Fibroblast of villous mesenchyme (primary cell): ENCODE measurements around the gene KDF1. TPM values are rescaled to one million over a fixed set of nuclear protein-coding genes. Genes with fewer than 3 reads are reported as not detected.
A peak's percentile ranks its signal among the peaks of the same experiment; 100 is the strongest.

ENCODE experiments used
- DNase-seq: peaks from one replicate; pipeline ENCODE4 v3.0.0-alpha.2; 2010; ENCODE audit warnings: low read depth
- H3K4me3 ChIP-seq: 2 replicates; pipeline ENCODE4 v1.5.1; 2011; ENCODE audit warnings: low read depth, mild to moderate bottlenecking, low read length
- total RNA-seq: library from RNA; depleted of rRNA; stranded (reverse); fragments of >200 nt; gene quantifications from 2 replicates; pipeline ENCODE4 v1.2.3, GENCODE V29; 2012
- TF ChIP-seq, protein P1 (sequence below): IDR thresholded peaks from 2 replicates; pipeline ENCODE4 v1.5.1; 2012; ENCODE audit warnings: low read depth, mild to moderate bottlenecking, low read length; ENCODE audit not compliant: insufficient read depth

KDF1 gene
- total RNA-seq, 1 donor = not detected

DNA sequence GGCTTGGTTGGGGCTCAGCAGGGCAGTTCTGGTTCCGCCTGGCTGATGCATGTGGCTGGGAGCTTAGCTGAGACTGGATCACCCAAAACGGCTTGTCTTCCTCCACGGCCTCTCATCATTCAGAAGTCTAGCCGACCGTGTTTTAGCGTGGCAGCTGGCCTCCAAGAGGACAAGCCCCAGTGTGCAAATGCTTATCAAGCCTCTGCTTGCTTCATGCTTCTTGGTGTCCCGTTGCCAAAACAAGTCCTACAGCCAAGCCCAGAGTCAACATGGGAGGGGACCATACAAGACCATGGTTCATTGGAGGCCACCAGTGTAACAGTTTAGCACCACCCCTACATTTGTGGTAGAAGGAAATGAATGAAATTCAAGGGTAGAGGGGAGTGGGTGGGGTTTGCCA, 10.5 kb upstream of the KDF1 start:
- no peak for DNase-seq
- H3K4me3 ChIP-seq = no peak overlapping the region
- TF ChIP-seq, protein P1, sequence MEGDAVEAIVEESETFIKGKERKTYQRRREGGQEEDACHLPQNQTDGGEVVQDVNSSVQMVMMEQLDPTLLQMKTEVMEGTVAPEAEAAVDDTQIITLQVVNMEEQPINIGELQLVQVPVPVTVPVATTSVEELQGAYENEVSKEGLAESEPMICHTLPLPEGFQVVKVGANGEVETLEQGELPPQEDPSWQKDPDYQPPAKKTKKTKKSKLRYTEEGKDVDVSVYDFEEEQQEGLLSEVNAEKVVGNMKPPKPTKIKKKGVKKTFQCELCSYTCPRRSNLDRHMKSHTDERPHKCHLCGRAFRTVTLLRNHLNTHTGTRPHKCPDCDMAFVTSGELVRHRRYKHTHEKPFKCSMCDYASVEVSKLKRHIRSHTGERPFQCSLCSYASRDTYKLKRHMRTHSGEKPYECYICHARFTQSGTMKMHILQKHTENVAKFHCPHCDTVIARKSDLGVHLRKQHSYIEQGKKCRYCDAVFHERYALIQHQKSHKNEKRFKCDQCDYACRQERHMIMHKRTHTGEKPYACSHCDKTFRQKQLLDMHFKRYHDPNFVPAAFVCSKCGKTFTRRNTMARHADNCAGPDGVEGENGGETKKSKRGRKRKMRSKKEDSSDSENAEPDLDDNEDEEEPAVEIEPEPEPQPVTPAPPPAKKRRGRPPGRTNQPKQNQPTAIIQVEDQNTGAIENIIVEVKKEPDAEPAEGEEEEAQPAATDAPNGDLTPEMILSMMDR = no peak

DNA sequence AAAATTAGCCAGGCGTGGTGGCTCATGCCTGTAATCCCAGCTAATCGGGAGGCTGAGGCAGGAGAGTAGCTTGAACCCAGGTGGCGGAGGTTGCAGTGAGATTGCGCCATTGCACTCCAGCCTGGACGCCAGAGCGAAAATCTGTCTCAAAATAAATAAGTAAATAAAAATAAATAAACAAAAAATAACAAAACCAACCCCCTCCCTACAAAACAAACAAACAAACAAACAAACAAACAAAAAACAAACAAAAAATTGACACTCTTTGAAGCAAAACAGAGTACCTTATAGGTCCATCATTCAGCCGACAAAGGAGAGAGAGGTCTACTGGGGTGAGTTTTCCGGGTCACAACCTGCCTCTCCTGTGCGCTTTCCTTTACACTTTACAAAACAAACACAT, 5.4 kb upstream of the KDF1 start:
- TF ChIP-seq, protein P1 = no peak
- no peak overlapping the region for H3K4me3 ChIP-seq
- no peak for DNase-seq

DNA sequence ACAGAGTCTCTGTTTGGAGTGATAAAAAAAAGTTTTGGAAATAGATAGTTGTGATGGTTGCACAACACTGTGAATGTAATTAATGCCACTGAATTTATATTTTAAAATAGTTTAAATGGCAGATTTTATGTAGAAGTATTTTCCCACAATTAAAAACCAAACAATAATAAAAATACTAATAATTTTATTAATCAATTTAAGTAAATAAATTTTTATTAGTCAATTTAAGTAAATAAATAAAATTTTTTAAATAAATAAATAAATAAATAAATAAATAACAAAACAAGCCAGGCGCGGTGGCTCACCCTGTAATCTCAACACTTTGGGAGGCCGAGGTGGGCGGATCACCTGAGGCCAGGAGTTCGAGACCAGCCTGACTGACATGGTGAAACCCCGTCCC, 4.9 kb upstream of the KDF1 start:
- TF ChIP-seq, protein P1 = no peak
- DNase-seq = no peak
- no peak overlapping the region for H3K4me3 ChIP-seq

DNA sequence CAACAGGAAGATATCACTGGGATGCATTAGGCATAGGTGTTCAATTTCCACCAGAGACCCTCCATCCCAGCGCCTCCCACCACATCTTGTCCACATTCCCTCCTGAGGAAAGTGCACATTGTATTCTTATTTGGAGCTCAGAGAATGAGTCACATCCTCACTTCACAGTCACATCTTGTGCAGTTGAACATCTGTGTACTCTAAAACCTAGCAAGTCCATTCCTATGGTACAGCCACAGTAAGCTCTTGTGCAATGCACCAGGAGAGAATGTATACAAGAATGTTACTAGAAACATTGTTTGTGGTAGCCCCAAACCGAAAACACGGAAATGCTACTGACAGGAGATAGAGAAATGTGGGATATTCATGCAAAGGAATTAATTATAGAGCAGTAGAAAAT, 1.6 kb upstream of the KDF1 start:
- no peak overlapping the region for H3K4me3 ChIP-seq
- TF ChIP-seq, protein P1 = no peak
- peak; percentile 97 for DNase-seq

DNA sequence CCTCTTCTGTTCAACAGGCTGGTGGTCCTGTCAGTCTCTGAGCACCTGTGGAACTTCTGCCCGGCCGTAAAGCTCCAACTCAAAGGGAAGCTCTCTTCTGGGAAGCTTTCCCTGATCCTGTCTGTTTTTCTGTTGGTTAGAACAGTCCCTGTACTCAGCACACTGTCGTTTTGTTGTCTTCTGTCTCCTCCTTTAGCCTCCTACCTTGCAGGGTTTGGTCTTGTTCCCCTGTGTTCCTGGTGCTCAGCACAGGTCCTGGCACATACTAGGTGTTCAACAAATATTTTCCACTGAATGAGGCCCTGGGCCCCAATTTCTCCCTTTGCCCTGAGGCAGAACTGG, 328 bp upstream of the KDF1 start:
- TF ChIP-seq, protein P1 = no peak
- no peak for DNase-seq
- peak overlapping the region; percentile 52 for H3K4me3 ChIP-seq

DNA sequence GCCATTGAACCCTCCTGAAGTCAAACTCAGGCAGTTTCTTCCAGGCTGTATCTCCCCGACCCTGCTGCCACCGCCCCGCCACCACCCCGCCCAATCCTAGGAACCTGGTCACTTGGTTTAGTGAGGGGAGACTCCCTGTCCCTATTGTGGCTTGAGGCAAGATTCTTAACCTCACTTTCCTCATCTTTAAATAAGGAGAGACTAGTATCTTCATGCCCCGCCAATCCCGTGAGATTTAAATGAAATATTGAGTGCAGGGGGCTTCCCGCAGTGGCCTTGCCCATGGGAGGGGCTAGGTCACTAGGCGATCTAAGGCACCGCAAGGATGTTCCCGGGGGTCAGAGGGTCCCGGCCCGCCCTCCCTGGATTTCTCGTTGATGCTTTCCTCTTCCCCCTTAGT, 998 bp downstream of the KDF1 start:
- TF ChIP-seq, protein P1 = no peak
- H3K4me3 ChIP-seq = no peak overlapping the region

DNA sequence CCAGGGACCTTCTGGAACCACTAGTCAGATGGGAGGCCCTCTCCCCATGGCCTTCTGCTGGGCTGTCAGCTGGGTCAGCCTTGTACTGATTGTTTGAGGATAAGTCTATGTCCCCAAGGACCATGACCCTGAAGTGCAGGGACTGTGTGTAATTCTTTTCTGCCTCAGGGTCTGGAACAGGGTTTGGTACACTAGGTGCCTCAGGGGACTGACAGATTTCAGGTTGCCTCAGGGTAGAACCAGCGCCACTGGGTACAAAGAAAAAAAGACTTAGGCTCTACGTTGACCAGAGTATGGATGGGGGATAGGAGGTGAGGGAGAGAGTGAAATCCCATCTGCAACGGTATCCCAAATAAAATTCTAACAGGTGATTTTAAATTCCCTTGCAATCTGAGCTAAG, 3.0 kb downstream of the KDF1 start:
- DNase-seq = no peak
- TF ChIP-seq, protein P1 = no peak
- no peak overlapping the region for H3K4me3 ChIP-seq

More for the DNA sequence above, 998 bp downstream of the KDF1 start:
- DNase-seq = no peak
